HG03354 (cell line): ENCODE measurements around the gene CELF6.

Experiments
- ATAC-seq: cut with Tn5 transposase; IDR thresholded peaks from one replicate; pipeline ENCODE4 v1.9.1; 2021; ENCODE audit warnings: mild to moderate bottlenecking; ENCODE audit not compliant: unreplicated experiment, poor library complexity, severe bottlenecking

Gene CELF6

DNA sequence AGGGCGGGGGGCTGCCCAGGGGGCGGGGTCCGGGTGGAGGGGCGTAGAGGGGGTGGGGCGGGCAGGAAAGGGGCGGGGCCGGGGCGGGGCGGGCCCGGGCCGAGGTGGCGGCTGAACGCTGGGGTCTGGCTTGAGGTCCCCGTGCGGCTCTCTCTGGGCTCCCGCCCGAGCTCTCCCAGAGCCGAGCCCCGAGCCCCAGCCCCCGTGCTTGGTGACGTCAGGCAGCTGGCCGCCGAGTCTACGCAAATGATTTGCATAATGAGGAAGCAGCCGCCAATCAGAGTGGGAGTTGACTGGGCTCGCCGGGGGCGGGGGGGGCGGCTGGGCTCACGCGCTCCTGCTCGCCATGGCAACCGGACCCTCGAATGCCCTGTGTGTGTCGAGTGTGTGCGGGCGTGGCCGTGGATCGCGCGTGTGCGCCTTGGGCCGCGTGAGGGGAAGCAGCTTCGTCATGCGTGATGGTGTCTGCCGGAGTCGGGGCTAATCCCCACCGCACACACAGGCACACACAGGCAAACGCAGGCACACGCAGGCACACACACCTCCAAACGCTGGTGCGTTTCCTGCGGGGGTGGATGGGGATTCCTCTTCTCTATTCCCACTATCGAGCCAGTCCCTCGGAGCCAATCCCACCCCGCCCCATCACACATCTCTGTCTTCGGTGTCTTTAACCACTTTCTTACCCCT is at the start of gene CELF6:
Gene CELF6, minus strand, starts transcription at position 173 of the 687 bp plus-strand sequence. CDS start 283 bp downstream, outside the sequence.
- ATAC-seq = peak; percentile 75

DNA sequence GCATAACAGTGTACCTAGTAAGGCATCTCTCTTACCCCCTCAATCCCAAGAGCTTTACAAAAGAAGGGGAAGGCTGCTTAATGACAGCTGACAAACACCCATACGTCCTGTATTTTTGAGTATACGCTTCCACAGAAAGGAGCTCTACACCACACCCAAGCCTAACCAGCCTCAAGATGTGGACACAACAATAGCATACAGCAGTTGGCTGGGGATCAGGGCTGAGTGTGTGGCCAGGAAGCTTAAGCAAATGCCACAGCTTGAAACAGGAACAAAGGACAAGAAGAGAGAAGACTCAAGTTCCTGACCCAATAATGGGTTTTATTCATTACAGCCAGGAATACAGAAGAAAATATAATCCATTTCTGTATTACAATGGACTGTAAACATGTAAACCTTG is 48.9 kb upstream of the CELF6 start:
- no peak for ATAC-seq

DNA sequence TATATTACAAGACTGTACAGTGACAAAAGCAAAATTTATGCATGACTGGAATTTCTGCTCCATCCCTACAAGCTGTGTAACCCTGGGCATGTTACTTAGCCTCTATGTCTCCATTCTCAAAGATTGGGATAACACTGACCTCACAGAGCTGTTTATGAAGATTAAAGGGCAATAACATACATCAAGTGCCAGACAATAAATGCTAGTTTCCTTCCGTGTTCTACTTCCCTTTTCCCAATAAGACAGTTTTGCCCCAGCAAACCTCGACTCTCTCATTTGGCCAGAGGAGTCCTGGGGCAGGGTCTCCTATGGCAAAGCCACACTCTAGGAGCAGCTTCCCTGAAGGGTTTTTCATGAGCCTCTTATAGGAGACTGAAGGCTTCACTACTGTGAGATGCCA is 48.4 kb upstream of the CELF6 start:
- ATAC-seq = no peak

DNA sequence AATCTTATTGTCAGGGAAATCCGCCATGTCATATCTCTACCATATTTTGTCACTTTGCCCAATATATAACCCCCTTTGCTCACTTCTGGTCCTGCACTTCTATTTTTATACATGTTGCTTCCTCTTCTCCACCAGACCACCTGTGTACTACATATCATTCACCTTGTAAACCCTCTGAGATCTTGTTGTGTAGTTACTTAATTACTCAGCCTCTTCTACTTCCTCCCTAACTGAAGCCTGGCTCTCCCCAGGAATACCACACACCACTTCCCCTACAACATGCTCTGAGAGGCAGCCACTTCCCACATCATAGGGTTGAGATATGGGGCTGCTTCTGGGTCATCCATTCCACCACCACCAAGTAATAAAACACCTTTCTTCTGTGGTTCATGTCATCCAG is 45.9 kb upstream of the CELF6 start:
- peak; percentile 87 for ATAC-seq

DNA sequence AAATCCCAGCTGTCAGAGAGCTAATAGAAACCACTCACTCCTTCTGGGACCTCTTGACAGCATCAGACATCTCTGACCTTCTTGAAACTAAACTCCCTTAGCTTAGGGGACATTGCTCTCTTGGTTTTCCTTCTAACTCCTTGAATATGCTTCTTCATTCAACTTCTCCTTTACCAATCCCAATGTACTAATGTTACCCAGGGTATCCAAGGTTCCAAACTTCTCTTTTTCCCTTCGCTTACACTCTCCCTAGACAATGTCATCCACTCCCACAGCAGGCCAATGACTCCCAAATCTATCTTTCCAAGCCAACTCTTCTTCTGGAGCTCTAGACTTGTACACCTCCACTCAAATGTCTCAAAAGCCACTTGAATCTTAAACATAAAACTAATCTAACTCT is 41.2 kb upstream of the CELF6 start:
- no peak for ATAC-seq

DNA sequence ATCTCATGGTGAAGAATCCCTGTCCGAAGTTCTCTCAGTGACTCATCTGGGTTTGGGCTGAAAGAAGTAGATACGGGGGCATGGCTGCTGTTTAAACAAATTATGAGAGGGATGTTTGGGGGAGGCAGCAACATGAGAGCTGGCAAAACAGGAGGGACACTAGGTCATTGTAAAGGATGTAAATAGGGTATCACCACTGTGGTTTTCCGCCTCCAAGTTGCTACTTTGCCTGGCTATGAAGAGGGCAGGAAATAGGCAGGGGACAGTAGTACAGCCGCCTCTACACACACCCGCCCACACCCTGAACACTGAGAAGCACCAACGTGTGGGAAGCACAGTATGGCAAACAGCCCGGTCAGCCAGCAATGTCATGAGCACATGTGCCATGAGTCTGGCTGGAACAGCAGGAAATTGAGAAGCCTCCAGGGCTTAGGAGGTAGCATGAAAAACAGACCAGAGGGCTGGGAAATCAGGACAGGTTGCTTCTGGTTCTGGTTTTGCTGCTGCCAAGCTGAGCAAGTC is 38.8 kb upstream of the CELF6 start:
- no peak for ATAC-seq

DNA sequence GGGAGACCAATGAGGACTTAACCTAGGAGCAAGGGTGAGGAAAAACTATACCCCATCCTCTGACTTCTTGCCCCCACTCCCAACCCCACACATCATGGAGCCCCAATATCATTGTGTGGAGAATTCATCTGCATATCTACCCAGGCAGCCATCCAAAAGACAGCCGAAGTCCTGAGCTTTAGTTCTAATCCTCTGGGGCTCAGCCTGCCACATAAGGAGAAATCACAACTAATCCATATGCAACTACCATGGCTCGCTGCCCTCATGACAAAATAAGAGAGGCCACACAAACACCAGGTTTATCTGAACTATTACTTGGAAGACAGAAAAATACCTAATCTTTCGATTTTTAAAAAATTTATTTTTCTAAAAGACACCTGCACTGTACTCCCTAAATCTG is 38.2 kb upstream of the CELF6 start:
- no peak for ATAC-seq

DNA sequence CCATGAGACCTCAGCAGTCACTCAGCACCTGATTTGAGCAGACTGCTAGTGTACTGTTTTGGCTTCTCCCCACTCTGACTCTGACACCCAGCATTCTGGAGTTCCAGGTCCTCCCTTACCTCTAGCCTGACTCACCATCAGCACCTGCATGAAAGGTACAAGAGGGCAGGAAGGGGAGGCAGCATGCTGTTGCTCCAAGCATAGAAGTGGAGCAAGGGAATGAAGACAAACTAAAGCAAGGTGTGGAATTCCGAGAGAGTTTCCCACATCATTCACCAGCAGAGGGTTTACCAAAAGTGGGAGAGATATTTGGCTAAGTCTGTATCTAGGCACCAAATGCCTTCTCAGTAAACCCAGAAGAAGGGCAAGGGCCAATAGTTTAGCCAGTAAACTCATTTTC is 34.5 kb upstream of the CELF6 start:
- no peak for ATAC-seq

DNA sequence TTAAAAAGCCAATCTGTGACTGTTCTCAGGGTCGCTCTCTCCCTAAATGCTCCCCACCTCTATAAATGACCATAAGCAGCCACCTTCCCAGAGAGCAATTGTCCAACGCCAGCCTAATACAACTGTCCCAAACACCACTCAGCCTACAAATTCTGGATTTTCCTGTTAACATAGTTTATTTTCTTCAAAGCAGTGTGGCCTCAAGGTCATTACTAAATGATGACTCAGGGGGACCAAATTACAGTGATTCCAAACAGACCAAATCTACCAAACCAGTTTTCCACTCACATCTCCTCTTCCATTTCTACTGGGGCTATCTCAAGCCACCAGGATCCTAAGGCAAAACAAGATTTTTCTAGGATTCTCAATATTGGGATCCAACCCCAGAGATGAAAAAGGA is 33.3 kb upstream of the CELF6 start:
- no peak for ATAC-seq

DNA sequence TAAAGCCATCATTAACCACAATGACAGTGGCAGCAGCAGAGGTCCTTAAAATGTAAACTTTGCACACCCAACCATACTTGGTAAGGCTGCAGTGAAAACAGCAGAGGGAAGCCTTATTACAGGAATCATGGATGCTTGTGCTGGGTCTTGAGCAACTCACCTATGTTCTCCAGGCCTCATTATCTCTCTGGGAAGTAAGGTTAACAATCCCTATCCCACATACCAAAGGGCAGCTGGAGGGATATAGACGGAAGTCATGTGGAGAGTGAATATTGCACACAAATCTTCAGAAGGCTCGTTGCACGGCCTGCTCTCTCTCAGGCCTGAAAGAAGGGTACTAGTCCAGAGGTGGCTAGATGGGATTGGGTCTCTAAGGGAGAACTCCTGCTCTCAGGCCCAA is 25.8 kb upstream of the CELF6 start:
- ATAC-seq = no peak

DNA sequence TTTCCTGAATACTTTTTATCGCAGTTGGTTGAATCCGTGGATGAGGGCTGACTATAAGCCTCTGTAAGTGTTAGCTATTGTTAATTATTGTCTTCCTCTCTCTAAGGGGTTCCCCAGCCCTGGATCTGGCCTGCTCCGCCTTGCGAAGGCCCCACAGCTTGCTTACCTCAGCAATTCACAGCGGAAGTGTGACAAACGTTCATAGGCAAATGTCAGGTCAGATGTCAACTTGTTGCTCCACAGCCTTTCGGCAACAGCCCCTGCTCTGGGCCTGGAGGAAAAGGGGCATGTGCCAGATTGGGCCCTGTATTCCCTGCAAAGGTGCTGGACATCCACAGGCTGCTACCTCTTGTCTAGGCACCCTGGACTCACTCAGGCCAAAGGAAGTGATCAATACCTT is 25.3 kb upstream of the CELF6 start:
- ATAC-seq = no peak

DNA sequence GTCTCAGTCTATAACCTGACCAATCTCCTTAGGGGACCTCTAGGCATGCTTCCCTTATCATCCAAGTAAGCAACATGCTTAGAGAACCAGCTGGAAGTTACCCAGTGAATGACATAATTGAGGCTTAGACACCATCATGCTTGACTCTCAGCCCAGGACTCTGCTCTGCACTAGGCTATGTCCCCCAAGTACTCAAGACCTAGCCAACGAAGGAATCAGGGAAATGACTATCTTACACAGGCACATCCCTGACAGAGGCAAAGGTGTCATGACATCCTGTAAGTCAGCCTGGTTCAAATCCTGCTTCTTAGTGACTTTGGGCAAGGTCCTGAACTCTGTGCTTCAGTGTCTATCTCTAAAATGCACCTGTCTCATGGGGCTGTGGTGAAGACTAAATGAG is 24.6 kb upstream of the CELF6 start:
- ATAC-seq = no peak

DNA sequence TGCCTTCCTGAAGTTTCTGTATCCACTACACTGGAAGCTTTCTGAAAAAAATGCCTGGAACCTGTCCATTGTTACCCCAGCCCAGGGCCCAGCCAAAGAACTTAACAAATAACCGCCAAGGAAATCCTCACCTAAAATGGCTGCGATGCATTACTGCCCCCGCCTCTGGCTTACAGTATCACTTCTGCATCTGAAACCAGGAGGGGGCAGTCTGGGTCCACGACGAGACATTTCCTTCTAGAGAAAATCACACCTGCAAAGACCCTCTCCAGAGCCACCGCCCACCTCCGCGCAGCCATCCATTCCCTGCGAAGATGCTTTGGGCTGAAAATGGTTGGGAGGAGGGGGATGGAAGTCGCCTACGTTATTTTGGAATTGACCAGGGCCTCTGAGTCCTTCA is 22.4 kb upstream of the CELF6 start:
- no peak for ATAC-seq

DNA sequence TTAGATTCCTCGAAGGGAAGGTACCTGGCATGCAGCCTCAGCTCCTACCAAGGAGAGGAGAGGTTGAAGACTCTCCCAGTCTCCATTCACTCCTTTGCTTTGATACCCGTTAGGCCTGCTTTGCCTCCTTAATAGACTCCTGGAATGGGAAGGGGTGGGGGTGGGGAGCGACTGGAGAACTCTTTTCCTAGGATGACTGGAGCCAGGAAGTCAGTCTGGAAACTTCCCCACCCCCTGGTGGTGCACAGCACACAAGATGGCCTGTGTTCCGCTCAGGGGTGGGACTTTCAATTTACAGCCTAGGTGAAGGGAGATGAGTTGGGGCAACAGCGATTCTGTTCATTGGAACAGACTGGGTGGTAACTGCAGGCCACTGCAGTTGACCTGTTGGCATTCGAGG is 21.4 kb upstream of the CELF6 start:
- no peak for ATAC-seq

DNA sequence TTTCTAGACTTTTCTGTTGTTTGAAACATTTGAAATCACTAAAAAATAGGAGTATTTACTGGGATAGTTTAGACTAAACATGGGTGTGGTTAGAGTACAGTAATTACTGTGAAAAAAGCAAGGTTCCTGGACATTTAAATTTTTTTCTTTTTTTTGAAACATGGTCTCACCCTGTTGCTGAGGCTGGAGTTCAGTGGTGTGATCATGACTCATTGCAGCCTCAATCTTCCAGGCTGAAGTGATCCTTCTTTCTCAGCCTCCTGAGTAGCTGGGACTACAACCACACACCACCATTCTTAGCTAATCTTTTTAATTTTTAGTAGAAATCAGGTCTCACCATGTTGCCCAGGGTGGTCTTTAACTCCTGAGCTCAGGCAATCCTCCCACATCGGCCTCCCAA is 20.4 kb upstream of the CELF6 start:
- no peak for ATAC-seq

DNA sequence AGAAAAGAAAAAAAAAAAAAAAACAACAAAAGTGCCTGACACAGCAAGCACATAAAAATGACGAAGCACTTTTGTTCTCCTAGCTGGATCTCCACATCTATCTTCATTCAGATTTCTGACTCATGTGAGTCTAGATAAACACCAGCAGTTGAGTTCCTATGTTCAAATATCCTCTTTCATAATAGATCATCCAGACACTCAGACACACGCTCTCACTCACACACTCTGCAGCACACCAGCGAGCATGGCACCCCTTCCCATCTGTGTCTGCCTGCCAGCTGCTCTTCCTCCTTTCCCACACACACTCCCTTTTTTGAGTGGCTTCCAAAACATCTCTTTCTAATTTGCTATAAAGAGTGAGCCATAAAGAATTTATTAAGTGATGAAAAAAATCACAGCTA is 19.8 kb upstream of the CELF6 start:
- no peak for ATAC-seq

DNA sequence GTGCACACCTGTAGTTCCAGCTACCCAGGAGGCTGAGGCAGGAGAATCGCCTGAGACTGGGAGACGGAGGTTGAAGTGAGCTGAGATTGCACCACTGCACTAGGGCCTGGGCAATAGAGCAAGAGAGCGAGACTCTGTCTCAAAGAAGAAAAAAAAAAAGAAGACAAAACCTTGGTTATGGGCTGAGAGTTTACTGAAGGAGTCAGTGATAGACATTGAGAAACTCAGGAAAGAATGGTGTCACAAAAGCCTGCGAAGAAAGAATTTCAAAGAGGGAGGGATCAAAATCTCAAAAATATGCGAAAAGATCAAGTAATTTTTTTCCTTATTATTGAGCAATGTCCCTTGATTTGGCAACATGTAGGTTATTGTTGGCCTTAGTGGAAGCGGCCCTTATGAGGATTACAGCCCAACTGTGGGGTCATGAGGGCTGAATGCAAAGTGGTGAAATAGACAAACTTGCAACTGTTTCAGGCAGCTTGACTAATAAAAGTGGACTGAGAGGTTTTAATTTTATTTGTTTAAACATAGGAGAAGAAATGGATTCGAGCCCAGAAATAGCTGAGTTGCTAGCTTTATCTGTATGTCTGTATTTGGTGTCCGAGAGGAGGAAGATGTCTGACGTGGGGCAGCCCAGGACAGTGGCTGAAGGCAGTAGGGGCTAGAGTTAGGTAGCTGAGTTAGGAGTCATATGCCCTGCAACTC is 18.8 kb upstream of the CELF6 start:
- no peak for ATAC-seq

DNA sequence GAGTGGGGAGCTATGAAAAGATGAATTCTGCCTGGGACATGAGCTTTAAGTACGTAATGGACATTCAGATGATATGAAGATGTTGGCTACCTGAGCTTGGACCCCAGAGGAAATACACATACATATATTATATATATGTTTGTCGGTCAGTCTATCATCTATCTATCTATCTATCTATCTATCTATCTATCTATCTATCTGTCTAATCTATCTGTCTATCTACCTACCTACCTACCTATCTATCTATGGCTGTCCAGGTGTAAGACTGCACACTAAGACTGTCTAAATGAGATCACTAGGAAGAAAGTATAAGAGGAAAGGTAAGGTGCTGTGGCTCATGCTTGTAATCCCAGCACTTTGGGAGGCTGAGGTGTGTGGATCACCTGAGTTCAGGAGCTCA is 18.2 kb upstream of the CELF6 start:
- ATAC-seq = no peak

DNA sequence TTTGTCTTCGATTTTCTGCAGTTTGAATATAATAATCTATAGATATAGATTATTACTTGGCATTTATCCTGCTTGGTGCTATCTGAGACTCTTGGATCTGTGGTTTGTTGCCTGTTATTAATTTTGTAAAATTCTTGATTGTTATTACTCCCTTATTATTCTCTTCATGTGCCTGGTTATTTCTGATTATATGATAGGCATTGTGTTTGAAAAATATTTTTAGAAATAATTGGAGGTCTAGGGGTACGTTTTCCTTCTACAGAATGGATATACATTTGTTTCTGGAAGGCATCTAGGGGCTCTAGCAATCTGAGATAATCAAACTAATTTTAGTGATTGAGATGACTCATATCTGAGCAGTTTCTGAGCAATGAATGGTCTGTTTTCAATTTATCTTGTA is 14.9 kb upstream of the CELF6 start:
- no peak for ATAC-seq

DNA sequence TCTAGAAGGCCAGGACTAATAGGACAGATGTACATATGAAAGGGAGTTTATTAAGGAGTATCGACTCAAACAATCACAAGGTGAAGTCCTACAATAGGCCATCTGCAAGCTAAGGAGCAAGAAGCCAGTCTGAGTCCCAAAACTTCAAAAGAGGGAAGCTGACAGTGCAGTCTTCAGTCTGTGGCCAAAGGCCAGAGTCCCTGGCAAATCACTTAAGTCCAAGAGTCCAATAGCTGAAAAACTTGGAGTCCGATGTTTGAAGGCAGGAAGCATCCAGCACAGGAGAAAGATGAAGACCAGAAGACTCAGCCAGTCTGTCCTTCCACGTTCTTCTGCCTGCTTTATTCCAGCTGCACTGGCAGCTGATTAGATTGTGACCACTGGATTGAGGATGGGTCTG is 11.1 kb upstream of the CELF6 start:
- no peak for ATAC-seq

DNA sequence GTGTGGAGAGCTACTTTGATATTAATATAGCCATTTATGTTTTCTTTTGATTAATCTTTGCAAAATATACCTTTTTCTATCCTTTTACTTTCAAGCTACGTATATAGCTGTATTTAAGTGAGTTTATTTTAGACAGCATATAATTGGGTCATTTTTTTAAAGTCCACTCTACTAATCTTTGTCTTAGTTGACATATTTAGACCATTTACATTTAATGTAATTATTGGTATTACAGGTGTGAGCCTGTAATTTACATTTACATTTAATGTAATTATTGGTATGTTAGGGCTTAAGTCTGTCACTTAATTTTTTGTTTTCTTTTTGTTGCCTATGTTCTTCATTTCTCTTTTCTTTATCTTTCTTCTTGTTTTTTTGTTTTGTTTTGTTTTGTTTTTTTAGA is 3.8 kb upstream of the CELF6 start:
- ATAC-seq = no peak
